Measurements from ENCODE around the gene ZNF800.
"Not testable (repeated sequence)": the region's sequence is repeated elsewhere in the genome, so short reads cannot be mapped to it uniquely, and the experiment has no call there.

ZNF800 gene

DNA sequence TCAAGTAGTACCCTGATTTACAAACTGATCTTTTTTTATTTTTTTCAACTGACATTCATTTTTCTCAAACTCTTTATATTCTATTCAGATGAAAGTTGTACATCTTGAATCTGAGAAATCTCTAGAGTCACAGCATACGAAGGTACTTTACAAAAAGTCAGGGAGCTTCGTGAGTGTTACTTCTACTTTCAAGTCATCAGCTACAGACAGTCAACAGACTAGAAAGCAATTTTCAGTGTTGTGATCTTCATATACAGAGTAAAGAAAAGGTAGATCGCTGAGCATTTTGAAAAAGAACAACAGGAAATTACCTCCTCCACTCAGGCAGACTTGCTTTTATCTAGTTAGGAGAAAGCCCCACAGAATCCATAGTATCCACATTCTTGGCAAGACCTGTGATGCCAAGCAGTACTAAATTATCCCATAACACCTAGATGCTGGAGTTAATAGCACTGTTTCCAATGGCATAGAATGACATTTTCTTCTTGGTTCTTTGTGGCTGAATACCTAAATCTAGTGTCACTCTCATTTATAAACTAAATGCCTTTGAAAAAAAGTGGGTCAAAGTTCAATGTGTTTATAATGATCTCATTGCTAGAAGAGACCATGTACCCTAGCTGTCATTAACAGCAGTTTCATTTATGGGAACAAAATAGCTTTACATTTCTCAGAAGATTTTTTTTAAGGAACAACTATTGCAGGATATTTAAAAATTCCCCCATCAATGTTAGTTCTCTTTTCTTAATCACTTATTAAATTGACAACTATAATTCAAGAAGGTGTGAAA lies 12.0 kb upstream of the ZNF800 start:
- Histone ChIP-seq H3K27me3 (ENCODE audit: insufficient read depth, poor library complexity, severe bottlenecking) (peaks cover 6% of the 10 kb centered on the region), H3K9me3 (ENCODE audit: severe bottlenecking) (no peaks in the 10 kb centered on the region), H3K4me1 (ENCODE audit: insufficient read depth, poor library complexity, severe bottlenecking) (no peaks in the 10 kb centered on the region), H3K4me3 (ENCODE audit: severe bottlenecking) (no peak overlapping the region), H3K36me3 (ENCODE audit: low read depth) (no peaks in the 10 kb centered on the region), H3K27ac (ENCODE audit: poor library complexity, severe bottlenecking) (no peak overlapping the region)
- DNase-seq (ENCODE audit: low spot score) (no peak), ATAC-seq (ENCODE audit: low read depth) (no peak)
- no peak for TF ChIP-seq CTCF (IDR thresholded peaks at IDR 0.05; ENCODE audit: poor library complexity, severe bottlenecking)

DNA sequence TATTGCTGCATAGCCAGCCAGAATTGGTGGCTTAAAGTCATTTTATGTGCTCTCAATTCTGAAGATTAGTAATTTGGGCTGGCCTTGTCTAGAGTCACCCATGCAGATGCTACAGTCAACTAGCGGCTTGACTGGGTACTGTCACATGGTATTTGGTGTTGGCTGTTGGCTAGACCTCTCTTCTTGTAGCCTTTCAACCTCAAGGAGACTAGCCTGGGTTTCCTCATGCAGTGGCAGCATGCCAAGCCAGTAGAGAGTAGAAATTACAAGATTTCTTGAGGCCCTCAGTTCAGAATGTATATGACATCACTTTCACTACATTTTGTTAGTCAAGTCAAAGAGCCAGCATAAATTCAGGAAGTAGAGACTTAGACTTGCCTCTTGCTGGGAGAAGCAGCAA lies 3.7 kb upstream of the ZNF800 start:
- no peak for ATAC-seq (ENCODE audit: low read depth)

DNA sequence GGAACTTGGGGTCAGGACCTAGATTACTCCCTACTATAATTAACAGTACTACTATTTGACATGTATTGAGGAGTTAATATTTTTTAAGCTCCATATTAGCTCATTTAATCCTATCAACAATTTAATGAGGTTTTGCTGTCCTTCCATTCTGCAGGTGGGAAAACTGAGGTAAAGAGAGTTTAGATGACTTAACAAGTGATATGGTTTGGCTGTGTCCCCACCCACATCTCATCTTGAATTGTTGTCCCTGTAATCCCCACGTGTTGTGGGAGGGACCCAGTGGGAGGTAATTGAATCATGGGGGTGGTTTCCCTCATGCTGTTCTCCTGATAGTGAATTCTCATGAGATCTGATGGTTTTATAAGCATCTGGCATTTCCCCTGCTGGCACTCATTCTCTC lies 2.6 kb upstream of the ZNF800 start:
- not testable (repeated sequence) for DNase-seq (ENCODE audit: low spot score); H3K4me3 ChIP-seq (ENCODE audit: severe bottlenecking); H3K9me3 ChIP-seq (ENCODE audit: severe bottlenecking); ATAC-seq (ENCODE audit: low read depth); H3K27ac ChIP-seq (ENCODE audit: poor library complexity, severe bottlenecking); H3K27me3 ChIP-seq (ENCODE audit: insufficient read depth, poor library complexity, severe bottlenecking)
- peaks cover 14% of the 10 kb centered on the region for H3K4me1 ChIP-seq (ENCODE audit: insufficient read depth, poor library complexity, severe bottlenecking)
- peaks cover 11% of the 10 kb centered on the region for H3K36me3 ChIP-seq (ENCODE audit: low read depth)

More for the DNA sequence above, 3.7 kb upstream of the ZNF800 start:
- Histone ChIP-seq H3K27ac (ENCODE audit: poor library complexity, severe bottlenecking) (no peak overlapping the region), H3K4me3 (ENCODE audit: severe bottlenecking) (no peak overlapping the region), H3K27me3 (ENCODE audit: insufficient read depth, poor library complexity, severe bottlenecking) (peaks cover 7% of the 10 kb centered on the region), H3K4me1 (ENCODE audit: insufficient read depth, poor library complexity, severe bottlenecking) (peaks cover 3% of the 10 kb centered on the region), H3K36me3 (ENCODE audit: low read depth) (peaks cover under 1% of the 10 kb centered on the region; the same call in 1 of the 2 replicates), H3K9me3 (ENCODE audit: severe bottlenecking) (no peaks in the 10 kb centered on the region)
- no peak for DNase-seq (ENCODE audit: low spot score)
- TF ChIP-seq CTCF (IDR thresholded peaks at IDR 0.05; ENCODE audit: poor library complexity, severe bottlenecking), result no peak

GRCh38 chr7:127393368-127394058 lies 1.0 kb upstream of the ZNF800 start:
- peaks cover 20% of the 10 kb centered on the region for H3K4me1 ChIP-seq (ENCODE audit: insufficient read depth, poor library complexity, severe bottlenecking)
- no peak for TF ChIP-seq CTCF (IDR thresholded peaks at IDR 0.05; ENCODE audit: poor library complexity, severe bottlenecking)
- H3K36me3 ChIP-seq (ENCODE audit: low read depth), result peaks cover 26% of the 10 kb centered on the region
- no peaks in the 10 kb centered on the region for H3K9me3 ChIP-seq (ENCODE audit: severe bottlenecking)
- ATAC-seq (ENCODE audit: low read depth), result no peak
- peak overlapping the region; percentile 62 for H3K4me3 ChIP-seq (ENCODE audit: severe bottlenecking)
- peak overlapping the region; percentile 66 for H3K27ac ChIP-seq (ENCODE audit: poor library complexity, severe bottlenecking)
- no peak for DNase-seq (ENCODE audit: low spot score)
- H3K27me3 ChIP-seq (ENCODE audit: insufficient read depth, poor library complexity, severe bottlenecking), result peaks cover 3% of the 10 kb centered on the region

- no peak for TF ChIP-seq CTCF (IDR thresholded peaks at IDR 0.05; ENCODE audit: poor library complexity, severe bottlenecking)
- Histone ChIP-seq H3K27me3 (ENCODE audit: insufficient read depth, poor library complexity, severe bottlenecking) (no peaks in the 10 kb centered on the region), H3K9me3 (ENCODE audit: severe bottlenecking) (no peaks in the 10 kb centered on the region), H3K27ac (ENCODE audit: poor library complexity, severe bottlenecking) (peak overlapping the region; percentile 66), H3K4me1 (ENCODE audit: insufficient read depth, poor library complexity, severe bottlenecking) (peaks cover 20% of the 10 kb centered on the region), H3K36me3 (ENCODE audit: low read depth) (peaks cover 38% of the 10 kb centered on the region), H3K4me3 (ENCODE audit: severe bottlenecking) (peak overlapping the region; percentile 62)
- peak; percentile 62 for DNase-seq (ENCODE audit: low spot score)
- peak; percentile 56 for ATAC-seq (ENCODE audit: low read depth)
Observed at GRCh38 chr7:127392182-127392565, 334 bp downstream of the ZNF800 start.
